Adrenal gland (tissue), 5 donors: ENCODE results near the gene HSPA12A.

ENCODE experiments used
- CTCF ChIP-seq, 6 experiments: fragments of 450-650 bp in 4 of 6; fragments of 200-600 bp in 2 of 6; sonication (generic) in 1 of 6; IDR thresholded peaks; 1 replicate in 5 of 6; 2 replicates in 1 of 6; pipeline versions ENCODE4 v1.5.1 to v1.8.0; 2016 to 2021; ENCODE audit warnings: antibody characterized with exemption in 6 of 6, mild to moderate bottlenecking in 2 of 6, moderate library complexity in 1 of 6
- POLR2A ChIP-seq, 2 donors: fragments of 450-650 bp; IDR thresholded peaks; one replicate each; pipeline ENCODE4 v1.6.1; 2017; ENCODE audit warnings: antibody characterized with exemption in 2 of 2, mild to moderate bottlenecking in 2 of 2, moderate library complexity in 1 of 2
- donor health status: DM: no; HTN: no; CAD: no.

- no peak for TF ChIP-seq CTCF (IDR thresholded peaks at IDR 0.05)
- TF ChIP-seq POLR2A (IDR thresholded peaks at IDR 0.05) = no peak
Observed at GRCh38 chr10:116781370-116781884, 39.1 kb upstream of the HSPA12A start.
